IPS-18a (cell line): ENCODE measurements around the gene UBE2V1.

Experiments used
- H3K27ac ChIP-seq: one replicate; pipeline ENCODE4 v1.5.1; 2013; ENCODE audit warnings: low read length
- H3K27me3 ChIP-seq: one replicate; pipeline ENCODE4 v1.6.1; 2013; ENCODE audit warnings: mild to moderate bottlenecking, low read length; ENCODE audit not compliant: control insufficient read depth, insufficient read depth
- H3K36me3 ChIP-seq: one replicate; pipeline ENCODE4 v1.6.1; 2013; ENCODE audit warnings: low read depth, low read length; ENCODE audit not compliant: control insufficient read depth
- H3K4me1 ChIP-seq: one replicate; pipeline ENCODE4 v1.6.1; 2013; ENCODE audit warnings: low read depth, low read length; ENCODE audit not compliant: control insufficient read depth
- H3K4me3 ChIP-seq: one replicate; pipeline ENCODE4 v1.5.1; 2013; ENCODE audit warnings: low read length
- H3K9ac ChIP-seq: one replicate; pipeline ENCODE4 v1.6.1; 2013; ENCODE audit warnings: mild to moderate bottlenecking, low read length, moderate library complexity
- H3K9me3 ChIP-seq: one replicate; pipeline ENCODE4 v1.6.1; 2013; ENCODE audit warnings: low read depth, low read length; ENCODE audit not compliant: control insufficient read depth

UBE2V1 gene

GRCh38 chr20:50133474-50134217 lies 20.7 kb upstream of the UBE2V1 start:
- no peaks in the 10 kb centered on the region for H3K27me3 ChIP-seq
- no peaks in the 10 kb centered on the region for H3K9me3 ChIP-seq
- no peak overlapping the region for H3K4me3 ChIP-seq
- H3K36me3 ChIP-seq, result peaks cover 14% of the 10 kb centered on the region
- H3K27ac ChIP-seq, result no peak overlapping the region
- H3K9ac ChIP-seq, result no peak overlapping the region
- no peaks in the 10 kb centered on the region for H3K4me1 ChIP-seq

DNA sequence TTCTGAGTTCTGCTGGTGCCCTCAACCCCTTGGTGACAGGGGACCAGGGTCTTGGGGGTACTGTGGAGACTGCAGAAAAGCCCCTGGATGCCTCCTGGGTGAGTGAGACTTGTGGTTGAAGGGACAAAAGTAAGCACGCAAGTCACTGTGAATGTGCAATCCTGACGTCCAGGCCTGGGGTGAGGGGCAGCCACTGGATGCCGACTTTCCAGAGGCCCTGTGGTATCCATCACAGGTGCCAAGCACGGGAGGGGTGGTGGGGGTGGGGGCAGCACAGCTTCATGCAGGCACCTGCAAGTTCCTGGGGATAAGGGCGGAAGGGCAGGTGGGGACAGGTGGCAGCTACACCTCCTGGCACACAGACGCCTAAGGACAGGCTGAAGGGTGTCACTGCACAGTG lies 20.1 kb upstream of the UBE2V1 start:
- no peaks in the 10 kb centered on the region for H3K4me1 ChIP-seq
- H3K36me3 ChIP-seq, result peaks cover 17% of the 10 kb centered on the region
- no peaks in the 10 kb centered on the region for H3K27me3 ChIP-seq
- H3K4me3 ChIP-seq, result no peak overlapping the region
- no peak overlapping the region for H3K27ac ChIP-seq
- no peaks in the 10 kb centered on the region for H3K9me3 ChIP-seq
- H3K9ac ChIP-seq, result no peak overlapping the region

DNA sequence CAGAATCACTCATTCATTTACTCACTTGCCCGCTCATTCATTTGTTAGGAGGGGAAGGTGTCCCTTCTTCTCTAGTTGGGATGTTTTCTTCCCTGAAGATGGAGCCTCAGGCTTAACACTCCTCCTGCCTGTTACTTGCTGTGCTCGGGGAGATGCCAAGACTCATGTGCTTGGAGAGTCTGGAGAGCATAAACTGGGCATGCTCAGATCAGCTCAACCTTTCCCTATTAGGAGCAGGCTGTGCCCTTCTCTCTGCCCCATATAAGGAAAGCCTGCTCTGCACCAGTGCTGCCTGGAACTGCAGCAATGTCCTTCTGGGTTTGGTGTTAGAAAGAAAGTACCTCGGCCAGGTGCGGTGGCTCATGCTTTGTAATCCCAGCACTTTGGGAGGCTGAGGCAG lies 18.0 kb upstream of the UBE2V1 start:
- H3K36me3 ChIP-seq, result peaks cover 21% of the 10 kb centered on the region
- H3K4me3 ChIP-seq, result no peak overlapping the region
- H3K27me3 ChIP-seq, result no peaks in the 10 kb centered on the region
- no peaks in the 10 kb centered on the region for H3K4me1 ChIP-seq
- H3K27ac ChIP-seq, result no peak overlapping the region
- H3K9me3 ChIP-seq, result no peaks in the 10 kb centered on the region
- no peak overlapping the region for H3K9ac ChIP-seq

DNA sequence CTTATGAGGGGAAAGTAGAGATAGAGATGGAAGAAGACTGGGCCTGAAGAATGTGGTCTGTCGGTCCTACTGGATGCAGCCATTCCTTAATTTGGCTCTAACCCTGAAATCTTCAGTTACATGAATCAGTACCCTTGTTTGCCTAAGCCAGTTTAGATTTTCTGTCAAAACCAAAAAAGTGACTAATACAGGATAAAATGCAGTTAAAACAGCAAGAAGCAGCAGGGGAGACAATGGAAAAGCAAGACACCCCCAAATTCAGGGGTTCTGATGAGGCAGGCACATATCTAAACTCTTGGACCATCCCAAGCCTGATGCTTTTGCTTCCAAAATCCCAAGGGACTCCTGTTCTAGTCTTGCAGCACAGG lies 17.4 kb upstream of the UBE2V1 start:
- Histone ChIP-seq H3K9ac (no peak overlapping the region), H3K27me3 (no peaks in the 10 kb centered on the region), H3K4me1 (no peaks in the 10 kb centered on the region), H3K27ac (no peak overlapping the region), H3K36me3 (peaks cover 21% of the 10 kb centered on the region), H3K9me3 (no peaks in the 10 kb centered on the region), H3K4me3 (no peak overlapping the region)

DNA sequence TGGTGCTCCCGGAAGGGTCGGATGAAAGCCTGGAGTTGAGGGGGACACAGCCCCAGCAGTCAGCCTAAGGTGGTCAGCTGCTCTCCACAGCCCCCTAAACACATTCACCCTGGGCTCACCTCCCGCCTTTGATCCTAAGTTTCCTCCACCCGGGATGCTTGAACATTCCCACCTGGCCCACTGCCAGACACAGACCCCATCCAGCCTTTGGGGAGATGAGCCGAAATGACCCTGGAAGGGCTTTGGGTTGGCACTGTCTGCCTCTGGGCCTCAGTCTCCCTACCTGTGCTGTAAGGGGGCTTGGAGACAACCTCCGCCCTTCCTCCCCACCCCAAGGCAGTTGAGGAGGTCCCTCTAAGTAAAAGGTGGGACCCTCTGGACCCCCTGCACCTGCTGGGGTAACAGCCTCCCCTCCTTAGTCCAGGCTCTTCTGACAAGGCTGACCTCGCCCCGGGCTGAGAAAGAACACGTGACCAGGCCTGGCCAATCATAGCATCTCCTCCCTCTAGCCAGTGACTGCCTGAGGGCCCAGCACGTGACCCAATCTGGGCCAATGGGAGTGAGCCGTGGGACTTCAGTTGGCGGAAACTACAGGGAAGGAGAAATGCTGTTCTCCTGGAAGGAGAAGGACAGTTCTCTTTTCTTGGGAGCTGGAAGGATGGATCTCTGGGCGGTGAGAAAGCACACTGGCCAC lies 16.9 kb upstream of the UBE2V1 start:
- no peak overlapping the region for H3K9ac ChIP-seq
- no peak overlapping the region for H3K27ac ChIP-seq
- H3K4me3 ChIP-seq, result no peak overlapping the region
- H3K9me3 ChIP-seq, result no peaks in the 10 kb centered on the region
- no peaks in the 10 kb centered on the region for H3K27me3 ChIP-seq
- peaks cover 17% of the 10 kb centered on the region for H3K36me3 ChIP-seq
- no peaks in the 10 kb centered on the region for H3K4me1 ChIP-seq

DNA sequence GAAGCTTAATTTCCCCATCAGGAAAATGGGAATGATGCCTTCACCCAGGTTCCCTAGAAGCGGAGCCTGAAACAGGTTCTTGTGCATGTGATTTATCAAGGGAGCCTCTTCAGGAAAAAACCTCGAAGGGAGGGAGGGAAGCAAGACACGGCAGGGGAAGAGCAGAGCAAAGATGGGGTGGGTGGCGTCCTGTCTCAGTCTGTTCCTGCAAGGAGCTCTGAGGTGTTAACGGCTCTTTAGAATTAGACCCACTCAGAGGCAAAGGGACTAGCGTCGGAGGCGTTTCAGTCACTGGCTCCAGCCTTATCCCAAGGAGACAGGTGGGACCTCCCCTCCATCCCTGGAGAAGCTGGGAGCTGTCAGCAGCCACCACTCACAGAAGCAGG lies 15.6 kb upstream of the UBE2V1 start:
- Histone ChIP-seq H3K4me1 (no peaks in the 10 kb centered on the region), H3K27ac (no peak overlapping the region), H3K27me3 (no peaks in the 10 kb centered on the region), H3K9me3 (no peaks in the 10 kb centered on the region), H3K36me3 (peaks cover 17% of the 10 kb centered on the region), H3K4me3 (no peak overlapping the region), H3K9ac (no peak overlapping the region)

GRCh38 chr20:50127587-50128519 lies 14.9 kb upstream of the UBE2V1 start:
- Histone ChIP-seq H3K36me3 (peaks cover 17% of the 10 kb centered on the region), H3K27me3 (no peaks in the 10 kb centered on the region), H3K4me3 (no peak overlapping the region), H3K9me3 (no peaks in the 10 kb centered on the region), H3K9ac (no peak overlapping the region), H3K4me1 (no peaks in the 10 kb centered on the region), H3K27ac (no peak overlapping the region)

GRCh38 chr20:50126662-50127061 lies 13.7 kb upstream of the UBE2V1 start:
- Histone ChIP-seq H3K36me3 (peaks cover 17% of the 10 kb centered on the region), H3K9ac (no peak overlapping the region), H3K27ac (no peak overlapping the region), H3K9me3 (no peaks in the 10 kb centered on the region), H3K27me3 (no peaks in the 10 kb centered on the region), H3K4me3 (no peak overlapping the region), H3K4me1 (no peaks in the 10 kb centered on the region)

DNA sequence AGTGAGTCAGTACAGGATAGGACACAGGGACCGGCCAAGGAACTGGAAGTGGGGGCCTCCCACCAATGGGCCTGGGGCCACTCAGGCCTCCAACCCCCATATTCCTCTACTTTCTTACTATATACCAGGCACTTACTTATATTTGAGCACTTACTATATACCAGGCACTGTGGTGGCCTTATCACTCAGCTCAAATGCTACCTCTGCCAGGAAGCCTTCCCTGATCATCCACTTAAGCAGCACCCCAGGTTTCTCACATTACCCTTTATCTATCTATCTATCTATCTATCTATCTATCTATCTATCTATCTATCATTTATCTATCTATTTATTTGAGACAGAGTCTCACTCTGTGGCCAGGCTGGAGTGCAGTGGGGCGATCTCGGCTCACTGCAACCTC lies 12.3 kb upstream of the UBE2V1 start:
- H3K27me3 ChIP-seq, result no peaks in the 10 kb centered on the region
- no peaks in the 10 kb centered on the region for H3K9me3 ChIP-seq
- H3K9ac ChIP-seq, result no peak overlapping the region
- no peak overlapping the region for H3K27ac ChIP-seq
- peaks cover 17% of the 10 kb centered on the region for H3K36me3 ChIP-seq
- H3K4me1 ChIP-seq, result no peaks in the 10 kb centered on the region
- no peak overlapping the region for H3K4me3 ChIP-seq

DNA sequence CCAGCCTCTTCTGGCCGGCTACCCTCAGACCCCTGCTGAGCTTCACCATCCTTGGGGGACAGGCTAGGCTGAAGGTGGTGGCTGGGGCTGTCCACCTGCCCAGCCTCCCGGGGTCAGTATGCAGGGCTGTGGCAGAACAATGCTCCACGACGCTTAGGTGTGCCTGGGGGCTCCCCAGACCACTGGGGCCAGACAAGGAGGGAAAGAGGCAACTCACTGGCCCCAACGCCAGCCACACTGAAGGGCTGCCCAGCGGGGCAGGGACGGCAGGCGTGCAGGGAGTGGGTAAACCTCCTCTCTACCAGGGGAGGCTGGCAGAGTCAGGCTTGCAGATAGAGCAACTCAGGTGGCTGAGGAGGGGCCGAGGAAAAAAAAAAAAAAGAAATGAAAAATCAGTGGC lies 11.5 kb upstream of the UBE2V1 start:
- Histone ChIP-seq H3K27ac (no peak overlapping the region), H3K4me1 (no peaks in the 10 kb centered on the region), H3K4me3 (no peak overlapping the region), H3K9ac (no peak overlapping the region), H3K9me3 (no peaks in the 10 kb centered on the region), H3K36me3 (peaks cover 15% of the 10 kb centered on the region), H3K27me3 (no peaks in the 10 kb centered on the region)

- no peak overlapping the region for H3K4me3 ChIP-seq
- H3K9me3 ChIP-seq, result no peaks in the 10 kb centered on the region
- H3K9ac ChIP-seq, result no peak overlapping the region
- no peak overlapping the region for H3K27ac ChIP-seq
- no peaks in the 10 kb centered on the region for H3K27me3 ChIP-seq
- H3K4me1 ChIP-seq, result no peaks in the 10 kb centered on the region
- peaks cover 6% of the 10 kb centered on the region for H3K36me3 ChIP-seq
Observed at GRCh38 chr20:50123418-50123817, 10.5 kb upstream of the UBE2V1 start.
